Lower leg skin (tissue), 4 donors: ENCODE measurements around the gene NRG3. TPM values are rescaled to one million over a fixed set of nuclear protein-coding genes. Genes with fewer than 3 reads are reported as not detected.
"Not testable (repeated sequence)": the region's sequence is repeated elsewhere in the genome, so short reads cannot be mapped to it uniquely, and the experiment has no call there.

Experiments
- DNase-seq, 2 donors: peaks; one replicate each; pipeline ENCODE4 v3.0.0-alpha.2; 2019; ENCODE audit warnings: low spot score in 2 of 2
- H3K4me3 ChIP-seq: fragments of 200-600 bp; sonication (generic); 2 replicates; pipeline ENCODE4 v1.5.1; 2017; ENCODE audit warnings: mild to moderate bottlenecking, low read depth; ENCODE audit not compliant: poor library complexity, severe bottlenecking
- CTCF ChIP-seq, 3 donors: fragments of 450-650 bp; IDR thresholded peaks; one replicate each; pipeline ENCODE4 v1.5.1; 2016; ENCODE audit warnings: antibody characterized with exemption in 3 of 3, mild to moderate bottlenecking in 3 of 3, moderate library complexity in 2 of 3
- POLR2A ChIP-seq, 2 donors: fragments of 450-650 bp; IDR thresholded peaks; one replicate each; pipeline ENCODE4 v1.6.1; 2016 to 2017; ENCODE audit warnings: antibody characterized with exemption in 2 of 2, mild to moderate bottlenecking in 1 of 2, moderate library complexity in 1 of 2
- WGBS, 2 donors: methylation state at CpG; one replicate each; pipeline ENCODE4 v1.1.5; 2018; 5-methylcytosine and 5-hydroxymethylcytosine counted together
- intact Hi-C: fragments of 100-400 bp; cut with DNase I; formaldehyde crosslinking; loops from one replicate; pipeline ENCODE4 v1.15.0; 2023; ENCODE audit warnings: low total_unique reads
- total RNA-seq, 4 donors: library from RNA; depleted of rRNA; stranded (reverse); fragments of >200 nt; gene quantifications; one replicate each; pipeline ENCODE4 v1.1.0, GENCODE V29; 2016

NRG3 gene
- total RNA-seq, 4 donors from 2014 or later = 0.15 to 2.5 (median 0.50) TPM

DNA sequence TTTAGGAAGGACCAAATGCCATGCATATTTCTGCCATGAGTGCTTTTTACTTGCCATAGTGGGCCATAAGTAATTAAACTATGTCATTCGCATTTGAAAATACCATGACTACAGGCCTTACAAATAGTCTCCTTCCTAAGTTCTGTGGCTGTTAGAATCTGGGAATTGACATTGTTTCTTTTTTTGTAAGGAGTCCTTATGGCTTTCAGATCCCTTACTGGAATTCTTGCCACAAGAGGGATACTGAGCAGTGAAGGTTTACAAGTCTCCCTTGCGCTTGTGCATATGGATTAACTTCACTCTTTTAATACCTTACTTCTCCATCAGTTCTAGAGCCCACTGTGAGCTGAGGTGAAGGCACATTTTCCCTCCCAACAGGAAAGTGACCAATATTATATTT is 166.0 kb downstream of the NRG3 start:
- H3K4me3 ChIP-seq = no peak overlapping the region
- DNase-seq = no peak
- 92 to 93% methylated on average over 2 of the region's 2 CpGs for WGBS, 2 donors
- intact Hi-C loops = no loop called here
- TF ChIP-seq POLR2A (IDR thresholded peaks at IDR 0.05) (no peak), CTCF (IDR thresholded peaks at IDR 0.05) (no peak)

DNA sequence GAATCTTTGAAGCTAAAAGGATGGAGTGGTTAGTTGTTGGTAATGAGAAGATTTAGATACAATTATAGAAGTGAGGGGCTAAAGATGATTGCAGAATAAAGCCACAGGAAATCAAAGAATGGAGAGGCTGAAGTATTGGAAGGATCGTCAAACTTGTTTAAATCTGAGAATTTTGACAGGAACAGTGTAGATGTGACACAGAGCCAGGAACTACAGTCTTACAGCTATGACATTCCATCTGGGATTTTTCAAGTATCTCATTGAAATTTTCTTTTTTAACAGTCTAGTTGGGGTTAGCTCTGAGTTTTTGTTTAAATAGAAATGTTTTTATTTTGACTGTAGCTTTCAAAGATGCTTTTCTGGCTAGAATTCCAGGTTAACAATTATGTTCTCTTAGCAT is 181.4 kb downstream of the NRG3 start:
- no peak for DNase-seq
- WGBS, 2 donors = 91 to 93% methylated on average over 1 of the region's 1 CpG
- no peak for TF ChIP-seq CTCF (IDR thresholded peaks at IDR 0.05)
- TF ChIP-seq POLR2A (IDR thresholded peaks at IDR 0.05) = no peak
- H3K4me3 ChIP-seq = no peak overlapping the region
- intact Hi-C loops = no loop called here

GRCh38 chr10:82067192-82067591 is 192.2 kb downstream of the NRG3 start:
- H3K4me3 ChIP-seq, DNase-seq, intact Hi-C loops: not testable (repeated sequence)
- WGBS, 2 donors = 82 to 84% methylated on average over 6 of the region's 6 CpGs

DNA sequence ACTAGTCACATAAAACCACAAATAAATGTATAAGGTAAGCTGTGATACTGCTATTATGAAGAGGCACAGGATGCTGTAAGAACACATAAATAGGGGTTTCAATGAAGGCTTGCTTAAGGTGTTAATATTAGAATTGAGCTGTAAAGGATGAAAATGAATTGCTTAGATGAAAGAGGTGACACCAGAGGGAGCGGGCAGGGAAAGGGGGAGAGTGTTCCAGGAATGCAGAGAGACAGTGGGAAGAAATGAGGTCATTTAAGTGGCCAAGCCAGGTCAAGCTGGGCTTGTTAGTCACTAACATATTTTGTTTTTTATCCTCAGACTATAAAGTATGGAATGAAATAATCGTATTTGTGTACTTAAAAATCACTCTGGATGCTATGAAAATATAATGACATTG is 193.5 kb downstream of the NRG3 start:
- TF ChIP-seq POLR2A (IDR thresholded peaks at IDR 0.05) = no peak
- no peak for TF ChIP-seq CTCF (IDR thresholded peaks at IDR 0.05)
- H3K4me3 ChIP-seq = no peak overlapping the region
- WGBS, 2 donors = 70 to 83% methylated on average over 2 of the region's 2 CpGs
- intact Hi-C loops = no loop called here
- DNase-seq = no peak

DNA sequence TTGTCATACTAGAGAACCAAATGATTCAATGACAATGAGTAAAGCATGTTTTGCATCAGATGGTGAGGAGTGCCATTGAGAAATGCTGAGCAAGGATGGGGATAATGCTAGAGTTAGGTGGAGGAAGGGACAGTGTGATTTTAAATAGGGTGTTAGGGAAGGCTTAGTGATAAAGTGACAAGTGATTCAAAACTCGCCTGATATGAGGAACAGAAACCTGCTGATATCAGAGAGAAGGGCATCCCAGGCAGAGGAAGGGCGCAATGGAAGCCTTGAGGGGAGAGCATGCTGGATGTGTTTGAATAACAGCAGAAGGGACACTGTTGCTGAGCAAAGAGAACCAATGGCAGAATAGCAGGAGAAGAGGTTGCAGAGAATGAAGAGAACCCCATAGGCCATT is 196.2 kb downstream of the NRG3 start:
- no peak overlapping the region for H3K4me3 ChIP-seq
- WGBS, 2 donors = 71 to 74% methylated on average over 2 of the region's 2 CpGs
- intact Hi-C loops = no loop called here
- TF ChIP-seq CTCF (IDR thresholded peaks at IDR 0.05) = no peak
- DNase-seq = no peak

GRCh38 chr10:82072124-82072523 is 197.1 kb downstream of the NRG3 start:
- H3K4me3 ChIP-seq = no peak overlapping the region
- intact Hi-C loops = no loop called here
- 87 to 92% methylated on average over 4 of the region's 4 CpGs for WGBS, 2 donors
- TF ChIP-seq POLR2A (IDR thresholded peaks at IDR 0.05) (no peak), CTCF (IDR thresholded peaks at IDR 0.05) (no peak)
- no peak for DNase-seq
